Lung (tissue), 12 donors: ENCODE measurements around the gene GPX3. TPM values are rescaled to one million over a fixed set of nuclear protein-coding genes. Genes with fewer than 3 reads are reported as not detected.
A peak's percentile ranks its signal among the peaks of the same experiment; 100 is the strongest.

ENCODE experiments used
- ATAC-seq: fragments of 200-7000 bp; cut with Tn5 transposase; one replicate; pipeline ENCODE4 v1.9.1; 2020; ENCODE audit warnings: moderate number of reproducible peaks; ENCODE audit not compliant: insufficient read depth, low FRiP score
- DNase-seq, 3 donors: peaks; one replicate each; pipeline ENCODE4 v3.0.0-alpha.2; 2013 to 2017
- H3K27ac ChIP-seq, 2 donors: one replicate each; pipeline ENCODE4 v1.5.1; 2013; ENCODE audit warnings: mild to moderate bottlenecking in 2 of 2, moderate library complexity in 2 of 2, control low read depth in 1 of 2, inconsistent platforms in 1 of 2, low read depth in 1 of 2, low read length in 1 of 2
- H3K27me3 ChIP-seq, 3 donors: one replicate each; pipeline ENCODE4 v1.5.1; 2013; ENCODE audit warnings: low read length in 2 of 3; ENCODE audit not compliant: control insufficient read depth in 3 of 3, insufficient read depth in 3 of 3
- H3K36me3 ChIP-seq, 4 donors: one replicate each; pipeline ENCODE4 v1.5.1; 2013; ENCODE audit warnings: low read length in 4 of 4, mild to moderate bottlenecking in 1 of 4, moderate library complexity in 1 of 4; ENCODE audit not compliant: control insufficient read depth in 4 of 4, insufficient read depth in 4 of 4
- H3K4me1 ChIP-seq, 5 donors: one replicate each; pipeline ENCODE4 v1.5.1; 2013; ENCODE audit warnings: low read length in 5 of 5, mild to moderate bottlenecking in 2 of 5, moderate library complexity in 1 of 5; ENCODE audit not compliant: control insufficient read depth in 5 of 5, insufficient read depth in 5 of 5
- H3K4me3 ChIP-seq: one replicate; pipeline ENCODE4 v1.5.1; 2013; ENCODE audit warnings: mild to moderate bottlenecking, control low read depth, moderate library complexity
- H3K9ac ChIP-seq, 2 donors: one replicate each; pipeline ENCODE4 v1.5.1; 2013; ENCODE audit warnings: low read length in 2 of 2, control low read depth in 1 of 2; ENCODE audit not compliant: insufficient read depth in 1 of 2
- H3K9me3 ChIP-seq, 4 donors: one replicate each; pipeline ENCODE4 v1.5.1; 2013; ENCODE audit warnings: low read length in 3 of 4, mild to moderate bottlenecking in 1 of 4, moderate library complexity in 1 of 4; ENCODE audit not compliant: control insufficient read depth in 4 of 4, insufficient read depth in 3 of 4
- CTCF ChIP-seq: IDR thresholded peaks from 2 replicates; pipeline ENCODE4 v1.5.1; 2012; ENCODE audit warnings: mild to moderate bottlenecking; ENCODE audit errors: control extremely low read depth, extremely low read depth
- WGBS, 2 donors: extraction: QIAGEN DNeasy Blood & Tissue Kit; methylation state at CpG; one replicate each; pipeline ENCODE4 v1.1.7; 2013; 5-methylcytosine and 5-hydroxymethylcytosine counted together
- polyA plus RNA-seq, 2 donors: library from polyadenylated mRNA; stranded (reverse); fragments of 200-250 nt; gene quantifications; one replicate each; pipeline ENCODE4 v1.2.1, GENCODE V29; 2013
- total RNA-seq, 2 donors: library from RNA; depleted of rRNA in 1 of 2; stranded (reverse); fragments of >200 nt in 1 of 2; gene quantifications; one replicate each; pipeline ENCODE4 v1.2.1, GENCODE V29; 2014 to 2021
- donor health status: control.
- donor health status: control.
- donor health status: Bipolar disorder and iron deficiency.
- donor health status: healthy.
- donor health status: DM: yes; HTN: yes; CAD: no.

Gene GPX3
- total and polyA plus RNA-seq, 4 donors = 99.0 to 1,457 (median 826) TPM

GRCh38 chr5:151065609-151066008 is 45.2 kb downstream of the GPX3 start:
- no peak overlapping the region for H3K4me3 ChIP-seq
- peaks cover 0 to 68% (median 14%) of the 10 kb centered on the region in 5 donors for H3K4me1 ChIP-seq
- no peak for ATAC-seq
- DNase-seq = no peak
- H3K36me3 ChIP-seq = peaks cover 0 to 39% (median 18%) of the 10 kb centered on the region in 4 donors
- no peaks in the 10 kb centered on the region for H3K9me3 ChIP-seq
- no peak overlapping the region for H3K9ac ChIP-seq
- no peak overlapping the region for H3K27ac ChIP-seq
- no peak for TF ChIP-seq CTCF
- no peaks in the 10 kb centered on the region for H3K27me3 ChIP-seq
- 88 to 95% methylated on average over 1 of the region's 1 CpG for WGBS, 2 donors

GRCh38 chr5:151066920-151067319 is 46.5 kb downstream of the GPX3 start:
- Histone ChIP-seq H3K36me3 (peaks cover 0 to 31% (median 9%) of the 10 kb centered on the region in 4 donors), H3K27me3 (no peaks in the 10 kb centered on the region), H3K4me3 (no peak overlapping the region), H3K4me1 (peaks cover 0 to 68% (median 14%) of the 10 kb centered on the region in 5 donors), H3K27ac (peak overlapping the region in 1 of 2 donors; percentile 7), H3K9ac (no peak overlapping the region), H3K9me3 (no peaks in the 10 kb centered on the region)
- ATAC-seq (no peak), DNase-seq (no peak)
- no peak for TF ChIP-seq CTCF
- WGBS, 2 donors = 82 to 94% methylated on average over 6 of the region's 6 CpGs

- H3K27me3 ChIP-seq = no peaks in the 10 kb centered on the region
- H3K4me3 ChIP-seq = no peak overlapping the region
- TF ChIP-seq CTCF = no peak
- H3K4me1 ChIP-seq = peaks cover 0 to 66% (median 14%) of the 10 kb centered on the region in 5 donors
- ATAC-seq (no peak), DNase-seq (no peak)
- H3K9ac ChIP-seq = no peak overlapping the region
- peak overlapping the region; percentile 67 to 87 for H3K27ac ChIP-seq
- no peaks in the 10 kb centered on the region for H3K9me3 ChIP-seq
- 70 to 80% methylated on average over 14 of the region's 14 CpGs for WGBS, 2 donors
- peaks cover 0 to 25% (median 5%) of the 10 kb centered on the region in 4 donors for H3K36me3 ChIP-seq
Observed at GRCh38 chr5:151067632-151068432, 47.4 kb downstream of the GPX3 start.
